ENCODE results near the gene RBM46.

The RBM46 gene

DNA sequence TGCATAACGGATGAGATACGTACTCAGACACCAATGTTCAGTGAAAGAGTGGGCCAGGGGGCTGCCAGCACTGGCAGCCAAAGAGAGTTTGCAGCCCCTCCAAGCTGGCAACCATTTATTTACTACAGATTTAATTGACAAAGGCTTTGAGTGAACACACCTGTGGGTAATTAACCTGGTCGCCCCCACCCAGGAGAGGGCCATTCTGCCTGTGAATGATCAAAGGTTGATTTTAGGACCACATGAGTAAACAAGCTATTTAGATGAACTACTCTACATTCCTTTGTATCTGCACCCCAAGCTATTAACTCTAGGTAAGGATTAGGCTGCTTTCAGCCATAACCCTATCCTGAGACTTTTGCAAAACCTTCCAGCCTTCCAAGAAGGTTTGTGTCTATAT lies 55.0 kb downstream of the RBM46 start:
- H3K4me3 ChIP-seq (ENCODE audit: low read depth, low read length) = no peak overlapping the region

DNA sequence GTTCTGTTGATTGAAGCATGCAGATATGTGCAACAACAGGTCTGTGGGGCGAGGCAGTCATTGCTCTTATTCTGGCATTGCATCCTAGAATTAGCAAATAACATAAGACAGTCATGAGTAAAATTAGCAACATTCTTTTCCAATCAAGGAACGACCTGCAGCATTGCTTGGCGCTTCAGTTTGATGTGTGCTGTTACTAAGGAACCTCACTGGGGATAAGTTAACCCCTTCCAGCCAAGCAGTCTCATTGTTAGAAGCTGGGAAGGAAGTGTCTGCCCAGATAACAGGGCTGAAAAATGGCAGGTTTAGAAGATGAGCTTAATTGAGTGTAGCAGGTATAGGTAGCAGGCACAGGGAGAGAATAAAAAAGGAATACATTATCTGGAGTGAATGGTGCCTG lies 55.4 kb downstream of the RBM46 start:
- TF ChIP-seq, protein P1, sequence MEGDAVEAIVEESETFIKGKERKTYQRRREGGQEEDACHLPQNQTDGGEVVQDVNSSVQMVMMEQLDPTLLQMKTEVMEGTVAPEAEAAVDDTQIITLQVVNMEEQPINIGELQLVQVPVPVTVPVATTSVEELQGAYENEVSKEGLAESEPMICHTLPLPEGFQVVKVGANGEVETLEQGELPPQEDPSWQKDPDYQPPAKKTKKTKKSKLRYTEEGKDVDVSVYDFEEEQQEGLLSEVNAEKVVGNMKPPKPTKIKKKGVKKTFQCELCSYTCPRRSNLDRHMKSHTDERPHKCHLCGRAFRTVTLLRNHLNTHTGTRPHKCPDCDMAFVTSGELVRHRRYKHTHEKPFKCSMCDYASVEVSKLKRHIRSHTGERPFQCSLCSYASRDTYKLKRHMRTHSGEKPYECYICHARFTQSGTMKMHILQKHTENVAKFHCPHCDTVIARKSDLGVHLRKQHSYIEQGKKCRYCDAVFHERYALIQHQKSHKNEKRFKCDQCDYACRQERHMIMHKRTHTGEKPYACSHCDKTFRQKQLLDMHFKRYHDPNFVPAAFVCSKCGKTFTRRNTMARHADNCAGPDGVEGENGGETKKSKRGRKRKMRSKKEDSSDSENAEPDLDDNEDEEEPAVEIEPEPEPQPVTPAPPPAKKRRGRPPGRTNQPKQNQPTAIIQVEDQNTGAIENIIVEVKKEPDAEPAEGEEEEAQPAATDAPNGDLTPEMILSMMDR (IDR thresholded peaks at IDR 0.05; ENCODE audit: low read depth, low read length) = no peak
- no peak overlapping the region for H3K4me3 ChIP-seq (ENCODE audit: low read depth, low read length)

More for the DNA sequence above, 55.0 kb downstream of the RBM46 start:
- TF ChIP-seq, protein P1 (IDR thresholded peaks at IDR 0.05; ENCODE audit: low read depth, low read length) = no peak

DNA sequence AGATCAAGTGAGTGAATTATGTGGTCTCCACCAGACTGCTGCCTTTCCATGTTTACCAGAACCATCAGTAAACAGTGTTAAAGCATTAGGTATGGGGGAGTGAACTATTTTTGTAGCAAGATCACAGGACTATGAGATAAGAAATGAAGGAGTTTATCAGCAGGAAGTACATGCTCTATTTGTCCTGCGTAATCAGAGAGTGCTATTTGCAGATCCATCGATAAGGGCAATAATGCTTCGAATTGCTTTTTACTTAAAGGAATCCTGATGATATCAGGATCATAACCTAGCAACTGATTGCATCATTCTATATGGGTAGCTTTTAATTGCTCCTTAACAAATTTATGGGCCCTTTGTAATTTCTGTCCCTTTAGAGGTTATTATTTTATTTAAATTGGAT lies 57.1 kb downstream of the RBM46 start:
- H3K4me3 ChIP-seq (ENCODE audit: low read depth, low read length) = no peak overlapping the region
- TF ChIP-seq, protein P1 (IDR thresholded peaks at IDR 0.05; ENCODE audit: low read depth, low read length) = no peak

DNA sequence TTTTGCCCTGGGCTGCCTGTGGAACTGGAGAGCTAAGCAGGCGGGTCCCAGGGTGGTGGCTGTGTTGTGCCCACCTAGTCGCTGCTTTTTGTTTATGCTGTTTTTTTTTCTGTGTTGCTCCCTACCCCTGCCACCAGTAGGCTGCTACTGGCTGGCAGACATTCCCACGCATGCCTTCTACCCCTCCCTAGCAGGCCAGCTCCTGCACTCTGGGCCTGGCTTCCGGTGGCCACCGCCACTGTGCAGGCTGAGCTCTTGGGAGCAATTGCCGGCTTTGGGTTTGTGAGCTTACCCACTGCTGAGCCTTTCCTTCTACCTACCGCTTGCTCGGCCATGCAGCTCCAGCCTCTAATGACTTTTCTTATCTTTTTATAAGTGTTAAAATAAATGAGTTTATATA lies 57.6 kb downstream of the RBM46 start:
- TF ChIP-seq, protein P1 (IDR thresholded peaks at IDR 0.05; ENCODE audit: low read depth, low read length) = no peak
- no peak overlapping the region for H3K4me3 ChIP-seq (ENCODE audit: low read depth, low read length)

DNA sequence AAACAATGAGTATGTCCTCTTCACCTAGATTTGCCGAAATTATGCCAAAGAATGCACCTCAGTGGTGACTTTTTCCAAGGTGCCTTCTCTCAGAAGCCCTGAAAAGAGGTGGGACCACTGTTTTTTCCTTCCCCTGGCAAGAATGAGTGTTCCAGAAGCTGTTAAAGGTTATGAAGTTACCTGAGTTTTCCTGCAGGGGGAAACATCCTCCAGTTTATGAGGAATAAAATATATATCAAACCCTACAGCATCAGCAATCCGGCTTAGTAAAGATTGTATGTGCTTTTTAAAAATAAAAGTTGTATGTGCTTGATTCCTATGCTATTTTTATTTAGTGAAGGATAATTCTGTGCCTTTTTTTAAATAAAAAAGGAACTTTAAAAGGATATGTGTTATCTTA lies 73.3 kb downstream of the RBM46 start:
- TF ChIP-seq, protein P1 (IDR thresholded peaks at IDR 0.05; ENCODE audit: low read depth, low read length) = no peak
- no peak overlapping the region for H3K4me3 ChIP-seq (ENCODE audit: low read depth, low read length)

DNA sequence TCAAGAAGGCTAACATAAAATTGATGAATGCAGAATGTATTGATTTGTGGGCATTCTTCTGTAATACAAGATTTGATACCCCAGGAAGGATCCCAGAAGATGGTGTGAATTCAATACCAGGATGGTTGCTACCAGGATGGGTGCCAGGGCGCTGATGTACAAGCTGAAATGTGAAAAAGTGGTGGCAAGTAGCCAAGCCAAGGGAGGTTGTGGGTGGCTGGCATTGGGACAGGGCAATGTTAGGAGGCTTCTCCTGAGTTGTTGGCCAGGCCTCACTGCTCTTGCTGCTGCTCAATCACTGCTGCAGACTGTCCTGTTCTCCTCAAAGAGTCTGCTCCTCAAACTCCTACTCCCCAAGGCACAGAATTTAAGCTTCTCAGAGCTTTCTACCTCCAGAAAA lies 77.1 kb downstream of the RBM46 start:
- TF ChIP-seq, protein P1 (IDR thresholded peaks at IDR 0.05; ENCODE audit: low read depth, low read length) = no peak
- no peak overlapping the region for H3K4me3 ChIP-seq (ENCODE audit: low read depth, low read length)

DNA sequence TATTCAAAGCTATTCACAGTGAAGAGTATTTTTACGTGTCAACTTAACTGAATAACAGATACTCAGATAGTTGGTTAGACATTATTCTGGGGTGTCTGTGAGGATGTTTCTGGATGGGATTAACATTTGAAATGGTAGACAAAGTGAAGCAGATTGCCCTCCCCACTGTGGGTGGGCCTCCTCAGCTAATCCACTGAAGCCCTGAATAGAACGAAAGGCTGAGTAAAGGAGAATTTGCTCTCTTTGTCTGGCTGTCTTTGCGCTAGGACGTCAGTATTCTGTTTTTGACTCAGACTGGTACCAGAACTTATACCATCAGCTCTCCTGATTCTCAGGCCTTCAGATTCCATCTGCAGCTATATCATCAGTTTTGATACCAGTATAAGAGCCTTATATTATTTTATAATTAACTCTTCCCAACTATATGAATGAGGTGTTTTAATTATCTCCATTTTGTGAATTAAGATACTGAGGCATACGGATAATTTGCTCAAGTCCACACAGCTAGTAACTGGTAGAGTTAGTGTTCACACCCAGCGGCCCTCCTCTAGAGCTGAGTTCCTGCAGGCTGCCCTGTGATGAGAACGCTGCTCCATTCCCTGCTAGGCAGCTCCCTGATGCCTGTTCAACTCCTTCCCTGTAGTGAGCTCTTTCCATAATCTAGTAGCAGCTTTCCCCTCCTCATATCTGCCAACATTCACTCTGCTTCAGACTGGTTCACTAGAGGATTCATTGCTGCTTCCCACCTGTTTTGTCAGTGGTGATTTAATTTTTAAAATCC lies 87.5 kb downstream of the RBM46 start:
- TF ChIP-seq, protein P1 (IDR thresholded peaks at IDR 0.05; ENCODE audit: low read depth, low read length) = no peak
- no peak overlapping the region for H3K4me3 ChIP-seq (ENCODE audit: low read depth, low read length)
